HG03025 (cell line): ENCODE results near the gene DYNLT2.
"Not testable (repeated sequence)": the region's sequence is repeated elsewhere in the genome, so short reads cannot be mapped to it uniquely, and the experiment has no call there.

ENCODE experiments used
- ATAC-seq: cut with Tn5 transposase; IDR thresholded peaks from one replicate; pipeline ENCODE4 v1.9.1; 2021; ENCODE audit warnings: mild to moderate bottlenecking, moderate library complexity; ENCODE audit not compliant: unreplicated experiment, low FRiP score

DYNLT2 gene

GRCh38 chr6:169701954-169702839 lies 49.2 kb downstream of the DYNLT2 start, which contains the start of the genes C6orf120 and WDR27:
Gene C6orf120 (plus strand): TSS chr6:169702126. CDS start chr6:169702460, 334 bp downstream.
Gene WDR27 (minus strand): TSS chr6:169702029. CDS start chr6:169689005, 13,024 bp downstream.
- peak; percentile 97 for ATAC-seq

DNA sequence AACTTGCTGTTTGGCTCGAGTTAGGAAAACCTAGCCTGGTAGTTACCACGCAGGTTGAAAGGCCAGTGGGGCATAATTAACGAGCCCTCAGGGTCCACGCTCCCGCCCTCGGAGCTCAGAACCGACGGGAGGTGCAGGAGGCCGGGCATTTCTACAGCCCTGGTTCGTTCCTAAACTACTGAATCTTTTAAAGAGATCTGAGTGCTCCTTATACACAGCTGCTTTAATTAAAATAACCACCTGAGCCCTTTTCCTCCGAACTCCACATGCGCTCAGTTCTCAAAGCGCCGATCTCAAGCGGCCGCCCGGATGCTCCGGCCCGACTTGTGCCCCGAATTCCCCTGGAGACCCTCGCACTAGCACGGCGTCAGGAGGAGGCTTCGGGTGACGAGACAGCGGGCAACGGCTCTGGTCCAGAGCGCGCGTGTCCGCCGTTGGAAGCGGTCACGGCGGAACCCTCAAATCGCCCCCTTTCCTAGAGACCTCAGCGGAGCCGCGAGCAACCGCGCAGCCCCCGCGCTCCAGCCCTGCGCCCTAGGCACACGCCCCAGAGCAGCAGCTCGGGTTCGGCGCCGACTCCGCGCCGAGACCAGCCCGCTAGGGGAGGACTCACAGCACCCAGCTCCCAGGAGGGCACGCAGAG lies 49.9 kb downstream of the DYNLT2 start:
- ATAC-seq, result peak; percentile 12

- ATAC-seq, result no peak
These were observed 51.1 kb downstream of the DYNLT2 start for GRCh38 chr6:169700296-169700695.

DNA sequence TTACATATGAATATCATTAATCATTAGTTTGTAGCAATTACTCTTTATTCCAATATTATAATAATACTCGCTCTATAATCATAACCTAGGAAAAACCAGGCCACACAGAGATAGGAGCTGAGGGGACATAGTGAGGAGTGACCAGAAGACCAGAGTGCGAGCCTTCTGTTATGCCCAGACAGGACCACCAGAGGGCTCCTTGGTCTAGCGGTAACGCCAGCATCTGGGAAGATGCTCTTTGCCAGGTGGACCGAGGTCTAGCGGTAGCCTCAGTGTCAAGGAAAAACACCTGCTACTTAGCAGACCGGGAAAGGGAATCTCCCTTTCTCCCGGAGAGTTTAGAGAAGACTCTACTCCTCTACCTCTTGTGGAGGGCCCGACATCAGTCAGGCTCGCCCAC lies 54.3 kb downstream of the DYNLT2 start:
- ATAC-seq, result not testable (repeated sequence)

DNA sequence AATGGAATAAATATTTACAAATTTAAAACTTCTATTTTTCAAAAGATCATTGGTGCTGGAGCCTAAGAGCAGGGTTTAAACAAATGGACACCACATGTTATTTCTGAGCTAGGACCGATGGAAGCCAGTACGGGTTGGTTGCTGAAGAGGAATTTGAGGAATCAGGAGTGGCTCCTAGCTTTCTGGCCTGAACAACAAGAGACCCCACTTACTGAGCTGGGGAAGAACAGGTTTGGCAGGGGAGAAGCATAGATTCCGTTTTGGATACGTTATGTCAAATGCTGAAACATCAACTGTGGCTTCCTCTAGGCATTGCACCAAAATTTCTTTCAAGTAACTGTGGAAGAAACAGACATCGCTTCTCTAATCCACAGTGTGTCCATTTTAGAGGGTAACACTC lies 56.2 kb downstream of the DYNLT2 start:
- no peak for ATAC-seq

DNA sequence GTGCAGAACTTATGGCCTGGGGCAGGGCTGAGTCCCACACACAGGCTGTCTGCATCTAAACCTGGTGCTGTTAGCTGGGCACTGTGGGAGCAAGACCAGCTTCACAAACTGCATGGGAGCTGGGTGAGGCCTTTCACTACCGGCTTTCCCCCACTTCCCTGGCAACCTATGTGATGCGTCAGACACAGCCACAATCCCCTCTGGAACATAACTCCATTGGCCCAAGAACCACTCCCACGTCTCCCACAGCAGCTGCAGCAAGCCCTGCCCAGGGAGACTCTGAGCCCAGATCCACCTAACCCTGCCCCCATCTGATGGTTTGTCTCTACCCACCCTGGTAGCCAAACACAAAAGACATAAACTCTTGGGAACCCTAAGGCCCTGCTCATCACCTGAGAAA lies 58.9 kb downstream of the DYNLT2 start:
- no peak for ATAC-seq

DNA sequence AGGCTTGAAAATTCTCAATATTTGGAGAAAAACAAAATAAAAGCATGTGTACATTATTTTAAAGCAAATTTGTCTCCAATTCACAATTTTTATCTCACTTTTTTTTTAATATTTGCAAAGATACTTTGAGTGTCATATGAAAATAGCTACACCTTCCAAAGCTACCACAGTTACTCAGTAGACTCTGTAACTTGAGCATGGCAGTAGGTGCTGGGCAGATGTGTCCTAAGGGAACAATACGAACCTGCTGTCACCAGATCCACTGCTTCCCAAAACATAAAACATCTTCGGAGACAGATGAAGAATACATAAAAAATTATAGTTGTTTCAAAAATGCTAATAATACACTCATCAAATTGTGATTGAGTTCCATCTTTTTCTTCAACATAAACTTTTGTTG lies 60.1 kb downstream of the DYNLT2 start:
- ATAC-seq, result no peak
